A673 (cell line): ENCODE data around the gene DMBX1.

Experiments used
- EZH2 ChIP-seq: fragments of 200-600 bp; sonication (generic); IDR thresholded peaks from 2 replicates; pipeline ENCODE4 v1.6.1; 2017; ENCODE audit warnings: borderline replicate concordance, low read depth, mild to moderate bottlenecking, mixed read lengths, antibody characterized with exemption, low read length; ENCODE audit not compliant: poor library complexity, severe bottlenecking
- TF ChIP-seq, protein P1 (sequence below): fragments of 300-800, 200-600 bp; sonication (generic); conservative IDR thresholded peaks from 2 replicates; pipeline ENCODE4 v1.5.1; 2017; ENCODE audit warnings: low read depth, mild to moderate bottlenecking, antibody characterized with exemption, low read length, moderate library complexity, mixed read lengths

DNA sequence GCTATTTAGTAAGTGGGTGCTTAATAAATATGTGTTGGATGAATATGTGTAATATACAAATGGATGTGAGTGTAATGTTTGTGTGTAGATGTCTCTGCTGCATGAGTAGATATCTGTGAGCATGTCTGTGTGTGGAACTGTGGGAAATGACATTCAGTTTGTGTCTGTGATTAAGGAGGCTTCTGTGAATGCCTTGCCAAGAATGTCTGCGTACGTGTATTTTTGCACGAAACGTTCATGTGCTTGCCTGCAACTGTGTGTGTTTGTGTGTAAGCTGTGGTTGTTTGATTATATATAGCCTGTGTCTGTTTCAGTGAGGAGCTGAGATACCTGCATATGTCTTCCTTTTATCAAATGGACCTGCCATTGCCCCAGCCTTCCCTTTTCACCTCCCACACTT, 13.8 kb downstream of the DMBX1 start:
- TF ChIP-seq, protein P1, sequence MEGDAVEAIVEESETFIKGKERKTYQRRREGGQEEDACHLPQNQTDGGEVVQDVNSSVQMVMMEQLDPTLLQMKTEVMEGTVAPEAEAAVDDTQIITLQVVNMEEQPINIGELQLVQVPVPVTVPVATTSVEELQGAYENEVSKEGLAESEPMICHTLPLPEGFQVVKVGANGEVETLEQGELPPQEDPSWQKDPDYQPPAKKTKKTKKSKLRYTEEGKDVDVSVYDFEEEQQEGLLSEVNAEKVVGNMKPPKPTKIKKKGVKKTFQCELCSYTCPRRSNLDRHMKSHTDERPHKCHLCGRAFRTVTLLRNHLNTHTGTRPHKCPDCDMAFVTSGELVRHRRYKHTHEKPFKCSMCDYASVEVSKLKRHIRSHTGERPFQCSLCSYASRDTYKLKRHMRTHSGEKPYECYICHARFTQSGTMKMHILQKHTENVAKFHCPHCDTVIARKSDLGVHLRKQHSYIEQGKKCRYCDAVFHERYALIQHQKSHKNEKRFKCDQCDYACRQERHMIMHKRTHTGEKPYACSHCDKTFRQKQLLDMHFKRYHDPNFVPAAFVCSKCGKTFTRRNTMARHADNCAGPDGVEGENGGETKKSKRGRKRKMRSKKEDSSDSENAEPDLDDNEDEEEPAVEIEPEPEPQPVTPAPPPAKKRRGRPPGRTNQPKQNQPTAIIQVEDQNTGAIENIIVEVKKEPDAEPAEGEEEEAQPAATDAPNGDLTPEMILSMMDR, result no peak
- no peak for TF ChIP-seq EZH2
